Heart left ventricle (tissue), 13 donors: Measurements from ENCODE around the gene DCLK1.

Source experiments
- POLR2A ChIP-seq, 2 donors: fragments of 450-650 bp; IDR thresholded peaks; one replicate each; pipeline ENCODE4 v1.6.1; 2017; ENCODE audit warnings: antibody characterized with exemption in 2 of 2, mild to moderate bottlenecking in 2 of 2, moderate library complexity in 2 of 2
- TF ChIP-seq, protein P1 (sequence below), 12 donors: fragments of 200-600 bp; sonication (generic) in 4 of 12; IDR thresholded peaks; one replicate each; pipeline versions ENCODE4 v1.5.0 to v1.8.0; 2018 to 2022; ENCODE audit warnings: antibody characterized with exemption in 12 of 12, mild to moderate bottlenecking in 5 of 12
- donor health status: ischemic (EF 13 %, LVEDD 7.1; RV severe dilation, severe dysfunction).
- donor health status: DM: no; HTN: yes; CAD: no.
- donor health status: DM: no; HTN: no; CAD: no.
- donor health status: ischemic (EF 25% LVEDD 6.9; RV normal size, moderate dysfunction).
- donor health status: ischemic (EF 25% LVEDD 5.7; RV mildly dilated, moderate dysfunction).
- donor health status: ischemic (EF 35%, LVEDD 5.7; RV mildly dilated, moderate dysfunction).
- donor health status: nonischemic (EF 11% LVEDD 7.7; RV severe dilation, severe dysfunction).
- donor health status: DM: yes; HTN: yes; CAD: no.
- donor health status: PGD.
- donor health status: ischemic (EF 29% LVEDD 5.4; RV normal size, mild dysfunction).
- donor health status: nonischemic (EF 23%, LVEDD 6.1; RV moderate dilation, normal function).

GRCh38 chr13:35727881-35728280 is 403.3 kb downstream of the DCLK1 start:
- no peak for TF ChIP-seq POLR2A (IDR thresholded peaks at IDR 0.05)
- TF ChIP-seq, protein P1, sequence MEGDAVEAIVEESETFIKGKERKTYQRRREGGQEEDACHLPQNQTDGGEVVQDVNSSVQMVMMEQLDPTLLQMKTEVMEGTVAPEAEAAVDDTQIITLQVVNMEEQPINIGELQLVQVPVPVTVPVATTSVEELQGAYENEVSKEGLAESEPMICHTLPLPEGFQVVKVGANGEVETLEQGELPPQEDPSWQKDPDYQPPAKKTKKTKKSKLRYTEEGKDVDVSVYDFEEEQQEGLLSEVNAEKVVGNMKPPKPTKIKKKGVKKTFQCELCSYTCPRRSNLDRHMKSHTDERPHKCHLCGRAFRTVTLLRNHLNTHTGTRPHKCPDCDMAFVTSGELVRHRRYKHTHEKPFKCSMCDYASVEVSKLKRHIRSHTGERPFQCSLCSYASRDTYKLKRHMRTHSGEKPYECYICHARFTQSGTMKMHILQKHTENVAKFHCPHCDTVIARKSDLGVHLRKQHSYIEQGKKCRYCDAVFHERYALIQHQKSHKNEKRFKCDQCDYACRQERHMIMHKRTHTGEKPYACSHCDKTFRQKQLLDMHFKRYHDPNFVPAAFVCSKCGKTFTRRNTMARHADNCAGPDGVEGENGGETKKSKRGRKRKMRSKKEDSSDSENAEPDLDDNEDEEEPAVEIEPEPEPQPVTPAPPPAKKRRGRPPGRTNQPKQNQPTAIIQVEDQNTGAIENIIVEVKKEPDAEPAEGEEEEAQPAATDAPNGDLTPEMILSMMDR (IDR thresholded peaks at IDR 0.05): no peak
